ENCODE results near the gene ACAD11.

The ACAD11 gene

DNA sequence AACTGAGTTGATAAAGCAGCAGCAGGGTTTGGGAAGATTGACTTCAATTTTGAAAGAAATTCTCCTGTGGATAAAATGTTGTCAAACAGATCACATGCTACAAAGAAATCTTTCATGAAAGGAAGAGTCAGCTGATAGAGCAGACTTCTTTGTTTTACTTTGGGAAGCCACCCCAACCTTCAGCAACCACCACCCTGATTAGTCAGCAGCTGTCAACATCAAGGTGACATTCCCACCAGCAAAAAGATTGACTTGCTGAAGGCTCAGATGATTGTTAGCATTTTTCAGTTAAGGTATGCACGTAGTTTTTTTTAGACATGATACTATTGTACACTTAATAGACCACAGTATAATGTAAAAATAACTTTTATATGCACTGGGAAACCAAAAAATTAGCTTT lies 150.1 kb downstream of the ACAD11 start:
- DNase-seq (ENCODE audit: low read depth), result no peak

DNA sequence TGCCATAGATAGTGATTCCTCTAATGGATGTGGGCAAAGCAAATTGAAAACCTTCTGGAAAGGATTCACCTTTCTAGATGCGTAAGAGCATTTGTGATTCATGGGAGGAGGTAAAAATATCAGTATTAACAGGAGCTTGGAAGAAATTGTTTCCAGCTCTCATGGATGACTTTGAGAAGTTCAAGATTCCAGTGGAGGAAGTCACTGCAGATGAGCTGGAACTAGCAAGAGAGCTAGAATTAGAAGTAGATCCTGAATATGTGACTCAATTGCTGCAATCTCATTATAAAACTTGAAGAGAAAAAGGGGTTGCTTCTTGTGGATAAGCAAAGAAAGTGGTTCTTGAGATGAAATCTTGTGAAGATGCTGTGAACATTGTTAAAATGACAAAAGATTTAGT lies 150.5 kb downstream of the ACAD11 start:
- DNase-seq (ENCODE audit: low read depth), result no peak
